ENCODE results near the gene PKHD1. TPM values are rescaled to one million over a fixed set of nuclear protein-coding genes. Genes with fewer than 3 reads are reported as not detected.

PKHD1 gene
- total RNA-seq, 2 donors from 2014 or later, result 0.14 TPM; not detected in 1

DNA sequence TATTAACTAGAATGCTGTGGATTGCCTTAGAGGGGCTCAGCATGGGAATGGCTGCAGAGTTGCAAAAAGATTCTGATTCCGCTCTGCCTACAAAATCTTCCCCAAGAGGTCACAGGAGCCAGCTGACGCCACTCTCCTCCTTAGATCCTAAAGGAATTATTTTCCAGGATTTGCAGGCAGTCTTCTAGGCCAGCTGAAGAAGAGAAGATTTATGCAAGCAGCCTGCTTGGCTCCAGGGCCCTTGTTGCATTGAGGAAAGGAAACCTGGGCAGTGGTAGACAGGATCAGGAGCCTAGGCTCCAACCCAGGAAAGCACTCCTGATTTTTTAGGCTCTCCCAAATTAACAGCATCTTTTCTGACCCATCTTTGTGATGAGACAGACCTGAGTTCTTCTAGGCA is 245.8 kb downstream of the PKHD1 start:
- Histone ChIP-seq H3K9me3 (no peaks in the 10 kb centered on the region), H3K36me3 (no peaks in the 10 kb centered on the region), H3K4me1 (ENCODE audit: control insufficient read depth in 1 of 2, low read depth in 2 of 2) (no peaks in the 10 kb centered on the region), H3K4me3 (no peak overlapping the region), H3K27ac (no peak overlapping the region), H3K27me3 (replicated peaks; ENCODE audit: insufficient read depth) (no peaks in the 10 kb centered on the region)
- ATAC-seq (ENCODE audit: insufficient number of reproducible peaks, low FRiP score, low read depth) (no peak), DNase-seq (ENCODE audit: low spot score) (no peak)
- no peak for TF ChIP-seq CTCF (IDR thresholded peaks at IDR 0.05)

GRCh38 chr6:51839726-51840374 is 247.6 kb downstream of the PKHD1 start:
- H3K9me3 ChIP-seq, result no peaks in the 10 kb centered on the region
- no peak overlapping the region for H3K27ac ChIP-seq
- no peak for TF ChIP-seq CTCF (IDR thresholded peaks at IDR 0.05)
- H3K4me3 ChIP-seq, result no peak overlapping the region
- H3K27me3 ChIP-seq (replicated peaks; ENCODE audit: insufficient read depth), result no peaks in the 10 kb centered on the region
- H3K4me1 ChIP-seq (ENCODE audit: control insufficient read depth in 1 of 2, low read depth in 2 of 2), result no peaks in the 10 kb centered on the region
- ATAC-seq (ENCODE audit: insufficient number of reproducible peaks, low FRiP score, low read depth) (no peak), DNase-seq (ENCODE audit: low spot score) (no peak)
- H3K36me3 ChIP-seq, result no peaks in the 10 kb centered on the region

DNA sequence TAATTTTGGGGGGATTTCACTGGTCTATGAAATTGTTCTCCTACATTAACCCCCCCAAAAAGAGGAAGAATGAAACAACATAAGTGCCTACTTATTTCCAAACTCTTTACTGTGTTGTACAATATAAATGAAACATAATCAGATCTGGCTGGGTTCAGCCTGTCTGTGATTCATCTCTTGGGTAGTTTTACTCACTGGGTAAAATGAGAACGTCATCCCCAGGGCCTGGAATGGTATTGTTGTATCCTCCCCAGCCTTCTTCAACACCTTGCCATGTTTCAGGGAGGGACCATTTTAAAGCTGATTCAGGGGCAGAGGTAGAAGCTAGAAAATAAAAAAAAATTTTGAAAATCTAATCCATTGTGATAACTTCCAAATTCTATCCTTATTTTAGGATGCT is 256.7 kb downstream of the PKHD1 start:
- ATAC-seq (ENCODE audit: insufficient number of reproducible peaks, low FRiP score, low read depth) (no peak), DNase-seq (ENCODE audit: low spot score) (no peak)
- Histone ChIP-seq H3K27ac (no peak overlapping the region), H3K9me3 (no peaks in the 10 kb centered on the region), H3K4me3 (no peak overlapping the region), H3K4me1 (ENCODE audit: control insufficient read depth in 1 of 2, low read depth in 2 of 2) (no peaks in the 10 kb centered on the region), H3K36me3 (no peaks in the 10 kb centered on the region), H3K27me3 (replicated peaks; ENCODE audit: insufficient read depth) (no peaks in the 10 kb centered on the region)
- no peak for TF ChIP-seq CTCF (IDR thresholded peaks at IDR 0.05)

DNA sequence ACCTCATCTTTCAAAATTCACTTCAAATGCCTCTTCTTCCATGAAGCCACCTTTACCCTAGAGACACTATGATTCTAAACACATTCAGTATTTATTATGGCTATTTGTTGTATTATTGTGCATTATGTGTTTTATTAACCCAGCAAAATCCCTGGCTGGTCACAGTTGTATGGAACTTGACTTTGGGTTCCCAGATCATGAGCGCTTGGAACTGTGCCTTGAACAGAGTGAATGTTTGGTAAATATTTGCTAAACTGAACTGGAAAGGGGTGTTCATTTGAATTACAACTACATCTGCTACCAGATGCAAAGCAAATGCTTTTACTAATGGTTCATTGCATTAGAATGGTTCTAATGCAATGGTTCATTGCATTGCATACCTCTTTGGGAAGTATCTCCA is 259.8 kb downstream of the PKHD1 start:
- Histone ChIP-seq H3K27me3 (replicated peaks; ENCODE audit: insufficient read depth) (no peaks in the 10 kb centered on the region), H3K36me3 (no peaks in the 10 kb centered on the region), H3K4me1 (ENCODE audit: control insufficient read depth in 1 of 2, low read depth in 2 of 2) (no peaks in the 10 kb centered on the region), H3K27ac (no peak overlapping the region), H3K9me3 (no peaks in the 10 kb centered on the region), H3K4me3 (no peak overlapping the region)
- no peak for DNase-seq (ENCODE audit: low spot score)
- TF ChIP-seq CTCF (IDR thresholded peaks at IDR 0.05), result no peak
- no peak for ATAC-seq (ENCODE audit: insufficient number of reproducible peaks, low FRiP score, low read depth)

GRCh38 chr6:51824940-51825339 is 262.5 kb downstream of the PKHD1 start:
- ATAC-seq (ENCODE audit: insufficient number of reproducible peaks, low FRiP score, low read depth) (no peak), DNase-seq (ENCODE audit: low spot score) (no peak)
- TF ChIP-seq CTCF (IDR thresholded peaks at IDR 0.05), result no peak
- no peak overlapping the region for H3K4me3 ChIP-seq
- no peaks in the 10 kb centered on the region for H3K36me3 ChIP-seq
- H3K9me3 ChIP-seq, result no peaks in the 10 kb centered on the region
- no peaks in the 10 kb centered on the region for H3K4me1 ChIP-seq (ENCODE audit: control insufficient read depth in 1 of 2, low read depth in 2 of 2)
- H3K27me3 ChIP-seq (replicated peaks; ENCODE audit: insufficient read depth), result no peaks in the 10 kb centered on the region
- no peak overlapping the region for H3K27ac ChIP-seq

Measured in thoracic aorta (tissue), 2 donors.